IPS-NIHi7 (cell line): Measurements from ENCODE around the gene SPTLC1.
"Not testable (repeated sequence)": the region's sequence is repeated elsewhere in the genome, so short reads cannot be mapped to it uniquely, and the experiment has no call there.

Source experiments
- DNase-seq: peaks from one replicate; pipeline ENCODE4 v3.0.0; 2012; ENCODE audit warnings: mixed read lengths; ENCODE audit errors: extremely low spot score

SPTLC1 gene

GRCh38 chr9:92032891-92033290, 82.3 kb downstream of the SPTLC1 start:
- no peak for DNase-seq

GRCh38 chr9:92030367-92030766, 84.8 kb downstream of the SPTLC1 start:
- no peak for DNase-seq

DNA sequence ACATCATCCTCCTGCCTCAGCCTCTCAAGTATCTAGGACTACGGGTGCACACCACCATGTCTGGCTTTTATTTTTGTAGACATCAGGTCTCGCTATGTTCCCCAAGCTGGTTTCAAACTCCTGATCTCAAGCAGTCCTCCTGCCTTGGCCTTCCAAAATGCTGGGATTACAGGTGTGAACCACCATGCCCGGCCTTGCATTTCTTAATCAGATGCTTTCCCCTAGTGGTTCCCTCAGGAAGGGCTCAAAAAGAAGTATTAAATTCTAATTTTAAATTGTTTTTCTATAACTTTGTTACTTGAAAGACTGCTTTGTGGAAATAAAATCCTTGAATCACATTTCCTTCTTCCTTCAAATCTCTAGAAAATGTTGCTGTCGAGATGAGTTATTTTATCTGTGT, 85.7 kb downstream of the SPTLC1 start:
- no peak for DNase-seq

DNA sequence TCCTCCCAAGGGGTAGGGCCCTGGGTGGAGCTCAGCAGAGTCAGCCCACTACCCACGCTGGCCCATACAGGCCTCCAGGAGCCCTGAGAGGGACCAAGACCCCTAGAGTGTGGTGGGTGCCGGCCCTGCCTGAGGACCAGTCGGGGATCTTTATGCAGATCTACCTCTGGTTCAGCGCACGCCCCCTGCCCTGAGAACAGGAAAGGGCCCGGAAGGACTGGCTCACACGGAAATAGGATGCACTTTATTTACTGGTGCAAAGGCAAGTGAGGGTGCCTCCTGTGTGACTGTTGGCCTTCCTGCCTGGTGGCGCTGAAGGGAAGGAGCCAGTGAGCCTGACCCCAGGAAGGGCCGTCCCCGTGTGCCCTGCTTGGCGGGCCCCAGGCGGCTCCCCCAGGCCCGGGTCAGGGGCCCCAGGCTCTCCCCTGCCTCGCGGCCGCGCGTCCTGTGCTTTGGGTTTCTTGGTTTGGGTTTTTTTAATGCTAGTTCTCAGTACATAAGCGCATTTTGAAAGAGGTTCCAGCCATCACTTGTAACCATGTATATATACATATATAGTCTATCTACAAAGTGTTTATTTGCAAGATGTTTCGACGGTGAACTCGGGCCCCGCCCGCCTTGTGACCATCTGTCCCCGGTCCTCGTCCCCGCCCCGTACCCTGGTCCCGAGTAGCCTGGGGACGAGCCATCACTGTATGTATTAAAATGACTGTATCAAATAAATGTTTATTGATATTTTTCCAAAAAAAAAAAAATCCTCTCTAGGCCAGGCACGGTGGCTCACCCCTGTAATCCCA, 88.8 kb downstream of the SPTLC1 start:
- DNase-seq, result no peak

GRCh38 chr9:92021785-92022541, 93.2 kb downstream of the SPTLC1 start:
- not testable (repeated sequence) for DNase-seq

GRCh38 chr9:92019658-92020057, 95.6 kb downstream of the SPTLC1 start:
- no peak for DNase-seq

GRCh38 chr9:92010705-92011536, 104.3 kb downstream of the SPTLC1 start:
- DNase-seq, result no peak

GRCh38 chr9:92010253-92010652, 105.0 kb downstream of the SPTLC1 start:
- DNase-seq, result not testable (repeated sequence)

DNA sequence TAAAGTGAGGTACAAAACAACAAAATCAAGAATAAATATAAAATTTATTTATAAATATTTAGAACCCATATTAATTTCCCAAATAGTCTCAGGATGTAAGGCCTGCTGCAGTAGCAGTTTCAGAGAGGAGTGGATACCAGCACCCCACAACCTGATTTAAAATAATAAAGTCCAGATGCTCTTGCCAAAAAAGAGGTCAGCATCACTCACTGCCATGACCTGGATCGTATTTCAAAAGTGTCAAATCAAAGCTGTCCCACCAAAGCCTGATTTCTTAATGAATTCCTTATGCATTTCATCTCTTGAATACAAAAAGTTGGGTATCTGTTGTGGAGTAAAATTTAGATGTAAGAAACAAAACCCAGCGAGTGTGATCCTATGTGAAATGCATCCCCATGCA, 107.2 kb downstream of the SPTLC1 start:
- DNase-seq, result no peak

GRCh38 chr9:92004045-92004392, 111.2 kb downstream of the SPTLC1 start:
- no peak for DNase-seq

- DNase-seq, result no peak
Observed at GRCh38 chr9:92003308-92004044, 111.7 kb downstream of the SPTLC1 start.

GRCh38 chr9:92001948-92002347, 113.3 kb downstream of the SPTLC1 start:
- not testable (repeated sequence) for DNase-seq

DNA sequence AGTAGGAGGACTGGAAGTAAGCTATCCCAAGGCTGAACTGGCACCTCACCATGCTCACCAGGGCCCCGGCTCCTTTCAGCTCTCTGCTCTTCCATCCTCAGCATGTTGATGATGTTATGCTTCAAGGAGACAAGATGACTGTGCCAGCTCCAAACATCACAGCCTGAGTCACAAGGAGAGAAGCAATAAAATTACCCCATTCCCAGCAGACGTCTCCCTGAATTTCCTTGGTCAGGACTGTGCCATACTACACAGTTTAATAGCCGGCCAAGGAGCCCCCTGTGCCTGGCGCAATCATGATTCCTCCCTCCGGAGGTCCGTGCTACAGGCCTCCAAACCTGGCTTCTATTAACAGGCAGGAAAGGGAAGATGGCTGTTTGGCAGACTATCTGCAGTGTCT, 114.0 kb downstream of the SPTLC1 start:
- no peak for DNase-seq

- DNase-seq, result no peak
Observed at GRCh38 chr9:91995000-91995655, 120.1 kb downstream of the SPTLC1 start.

DNA sequence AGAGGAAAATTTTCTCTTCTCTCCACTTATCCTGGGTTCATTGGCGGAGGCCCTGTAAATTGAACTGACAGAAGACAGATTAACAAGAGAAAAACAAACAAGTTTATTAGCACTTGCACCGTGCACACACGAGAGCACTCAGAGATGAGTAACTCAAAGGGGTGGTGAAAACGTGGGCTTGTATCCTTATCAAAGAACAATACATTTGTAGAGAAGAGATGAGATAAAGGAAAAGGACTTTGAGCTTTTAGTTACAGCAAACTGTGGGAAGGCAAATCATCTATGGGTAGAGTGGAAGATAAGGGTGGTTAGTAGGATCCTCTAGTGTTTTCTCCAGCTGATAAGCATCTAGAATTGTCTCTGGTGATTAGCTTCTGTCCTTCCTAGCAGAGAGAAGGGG, 120.8 kb downstream of the SPTLC1 start:
- DNase-seq, result no peak

GRCh38 chr9:91992461-91993041, 122.7 kb downstream of the SPTLC1 start:
- DNase-seq, result no peak

- DNase-seq, result no peak
Observed at GRCh38 chr9:91991721-91992341, 123.4 kb downstream of the SPTLC1 start.

- DNase-seq, result no peak
Observed at GRCh38 chr9:91986248-91986647, 129.0 kb downstream of the SPTLC1 start.

DNA sequence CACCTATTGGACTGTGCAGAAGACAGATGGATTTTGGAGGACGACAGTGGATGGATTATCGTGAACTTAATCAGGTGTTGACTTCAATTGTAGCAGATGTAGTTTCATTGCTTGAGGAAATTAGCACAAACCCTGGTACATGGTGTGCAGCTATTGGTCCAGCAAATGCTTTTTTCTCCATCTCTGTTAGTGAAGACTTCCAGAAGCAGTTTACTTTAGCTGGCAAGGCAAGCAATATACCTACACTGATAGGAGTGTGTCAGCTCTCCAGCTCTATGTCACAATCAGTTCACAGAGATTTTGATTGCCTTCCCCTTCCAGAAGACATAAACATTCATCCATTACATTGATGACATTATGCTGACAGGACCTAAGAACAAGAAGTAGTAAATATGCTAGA, 129.5 kb downstream of the SPTLC1 start:
- DNase-seq, result no peak
